ENCODE results near the gene VMP1. TPM values are rescaled to one million over a fixed set of nuclear protein-coding genes. Genes with fewer than 3 reads are reported as not detected.

The VMP1 gene
- total and polyA plus RNA-seq, 2 of the 4 experiments (the other 2 are of a cell fraction) = 89.8 to 197 TPM

GRCh38 chr17:59743842-59744241 lies 36.4 kb downstream of the VMP1 start:
- Histone ChIP-seq H3K4ac (ENCODE audit: low read depth, low read length) (no peak overlapping the region), H3K9me3 (ENCODE audit: control insufficient read depth, insufficient read depth, low read length) (no peaks in the 10 kb centered on the region; the same call in 1 of the 2 replicates), H3K9me1 (ENCODE audit: insufficient read depth, low read length) (no peaks in the 10 kb centered on the region), H4K8ac (ENCODE audit: low read depth in 2 of 2, low read length in 2 of 2) (no peak overlapping the region), H3K4me3 (ENCODE audit: insufficient read depth, low read depth, low read length) (no peak overlapping the region), H4K20me1 (ENCODE audit: insufficient read depth, low read length) (no peaks in the 10 kb centered on the region), H3K27me3 (ENCODE audit: control insufficient read depth, insufficient read depth, low read length) (no peaks in the 10 kb centered on the region), H3K27ac (ENCODE audit: insufficient read depth, low read length) (no peak overlapping the region), H2BK120ac (ENCODE audit: low read depth, low read length) (no peak overlapping the region), H3K14ac (replicated peaks; ENCODE audit: low read depth, low read length) (no peak overlapping the region), H2BK20ac (ENCODE audit: low read depth, low read length) (no peak overlapping the region), H3K4me1 (ENCODE audit: control insufficient read depth, insufficient read depth, low read length) (no peaks in the 10 kb centered on the region), H3K18ac (ENCODE audit: low read depth, low read length) (no peak overlapping the region), H2AK5ac (ENCODE audit: low read depth, low read length) (no peak overlapping the region), H3K36me3 (ENCODE audit: control insufficient read depth, insufficient read depth, low read length) (peaks cover 9% of the 10 kb centered on the region), H4K91ac (ENCODE audit: insufficient read depth, low read depth, low read length) (no peak overlapping the region), H3K9ac (ENCODE audit: low read depth, low read length) (no peak overlapping the region), H3K23ac (ENCODE audit: low read depth, low read length) (no peak overlapping the region), H3K56ac (ENCODE audit: extremely low read depth, insufficient read depth, low read length) (no peak overlapping the region), H3K79me1 (ENCODE audit: low read depth in 1 of 2, low read length in 2 of 2) (peaks cover 0 to 15% of the 10 kb centered on the region in 2 experiments; a peak in 1 of 4 replicates), H2BK15ac (ENCODE audit: low read depth, low read length) (no peak overlapping the region), H2AFZ (replicated peaks; ENCODE audit: low read length, poor library complexity) (no peak overlapping the region), H2BK5ac (ENCODE audit: low read depth, low read length, poor library complexity, severe bottlenecking) (no peak overlapping the region), H2AK9ac (replicated peaks; ENCODE audit: low read depth, low read length, poor library complexity) (no peak overlapping the region), H3K4me2 (ENCODE audit: low read depth, low read length) (no peak overlapping the region), H4K5ac (ENCODE audit: low read depth, low read length) (no peak overlapping the region)
- TF ChIP-seq MAFK (IDR thresholded peaks at IDR 0.05; ENCODE audit: low read depth, low read length) (peak; percentile 45; the same call in 1 of the 2 replicates), NFE2L2 (IDR thresholded peaks at IDR 0.05; ENCODE audit: low read depth, low read length) (no peak)
- ChIA-PET CTCF (no interaction called here), POLR2A (ENCODE audit: unreplicated experiment) (no interaction called here)
- DNase-seq = no peak
- in situ Hi-C loops (cut with MboI; ENCODE audit: low sequenced_read_pairs) = no loop called here
- dilution Hi-C loops (cut with HindIII; ENCODE audit: low sequenced_read_pairs, unreplicated experiment) = no loop called here
- intact Hi-C loops (cut with micrococcal nuclease) = loop anchor here (10.0 kb wide), 1 partner anchor 291 kb away; no protein-coding TSS in a partner anchor
- no TSS peak for BruUV-seq (replicated peaks)
- no CpG with 5 or more reads among the region's 4 CpGs for WGBS, 2 experiments (ENCODE audit: extremely low coverage in 2 of 2, insufficient read length in 1 of 2)
- no peak for ATAC-seq (ENCODE audit: low read depth)

All from IMR-90 (cell line).